Loucy (cell line): ENCODE measurements around the gene XAB2.

Experiments
- H2AFZ ChIP-seq: fragments of 200-600 bp; sonication (generic); 2 replicates; pipeline ENCODE4 v1.6.0; 2016; ENCODE audit warnings: antibody characterized with exemption, mild to moderate bottlenecking, low read length, moderate library complexity
- H3F3A ChIP-seq: fragments of 200-600 bp; 2 replicates; pipeline ENCODE4 v1.6.0; 2016; ENCODE audit warnings: antibody characterized with exemption, low read depth, mild to moderate bottlenecking
- H3K27me3 ChIP-seq: fragments of 200-600 bp; sonication (generic); 2 replicates; pipeline ENCODE4 v1.6.1; 2014; ENCODE audit warnings: low read length, mild to moderate bottlenecking; ENCODE audit not compliant: insufficient read depth, poor library complexity, severe bottlenecking
- H3K36me3 ChIP-seq: fragments of 200-600 bp; sonication (generic); 2 replicates; pipeline ENCODE4 v1.6.1; 2016; ENCODE audit warnings: low read length; ENCODE audit not compliant: insufficient read depth
- H3K4me1 ChIP-seq: fragments of 200-600 bp; sonication (generic); 2 replicates; pipeline ENCODE4 v1.5.1; 2014; ENCODE audit warnings: low read length, mild to moderate bottlenecking; ENCODE audit not compliant: insufficient read depth, poor library complexity, severe bottlenecking
- H3K4me2 ChIP-seq: fragments of 200-600 bp; sonication (generic); 2 replicates; pipeline ENCODE4 v1.6.0; 2014; ENCODE audit warnings: antibody characterized with exemption, low read length, low read depth, mild to moderate bottlenecking; ENCODE audit not compliant: poor library complexity, severe bottlenecking
- H3K4me3 ChIP-seq: fragments of 200-600 bp; sonication (generic); 2 replicates; pipeline ENCODE4 v1.5.1; 2014; ENCODE audit warnings: low read length, mild to moderate bottlenecking, mixed read lengths; ENCODE audit not compliant: poor library complexity, severe bottlenecking
- H3K79me2 ChIP-seq: fragments of 200-600 bp; sonication (generic); 2 replicates; pipeline ENCODE4 v1.6.1; 2014; ENCODE audit warnings: low read length; ENCODE audit not compliant: insufficient read depth
- H3K9ac ChIP-seq: fragments of 200-600 bp; sonication (generic); 2 replicates; pipeline ENCODE4 v1.6.0; 2014; ENCODE audit warnings: mild to moderate bottlenecking, low read depth, low read length, moderate library complexity; ENCODE audit not compliant: poor library complexity, severe bottlenecking
- H3K9me2 ChIP-seq: fragments of 200-600 bp; sonication (generic); replicated peaks from 2 replicates; pipeline ENCODE4 v1.6.1; 2016; ENCODE audit warnings: low read depth, low read length, mixed read lengths
- H3K9me3 ChIP-seq: fragments of 200-600 bp; sonication (generic); 2 replicates; pipeline ENCODE4 v1.6.1; 2014; ENCODE audit warnings: mild to moderate bottlenecking, antibody characterized with exemption, low read length, low read depth; ENCODE audit not compliant: insufficient read depth
- H4K20me1 ChIP-seq: fragments of 200-600 bp; sonication (generic); 2 replicates; pipeline ENCODE4 v1.6.0; 2014; ENCODE audit warnings: antibody characterized with exemption, low read length, mild to moderate bottlenecking; ENCODE audit not compliant: insufficient read depth, poor library complexity, severe bottlenecking
- EZH2phosphoT487 ChIP-seq: fragments of 200-600 bp; IDR thresholded peaks from 2 replicates; pipeline ENCODE4 v1.6.1; 2018; ENCODE audit warnings: antibody characterized with exemption, mild to moderate bottlenecking, moderate library complexity, borderline replicate concordance
- TF ChIP-seq, protein P1 (sequence below): fragments of 200-600 bp; sonication (generic); conservative IDR thresholded peaks from 2 replicates; pipeline ENCODE4 v1.5.1; 2014; ENCODE audit warnings: mild to moderate bottlenecking, antibody characterized with exemption, low read length

XAB2 gene

DNA sequence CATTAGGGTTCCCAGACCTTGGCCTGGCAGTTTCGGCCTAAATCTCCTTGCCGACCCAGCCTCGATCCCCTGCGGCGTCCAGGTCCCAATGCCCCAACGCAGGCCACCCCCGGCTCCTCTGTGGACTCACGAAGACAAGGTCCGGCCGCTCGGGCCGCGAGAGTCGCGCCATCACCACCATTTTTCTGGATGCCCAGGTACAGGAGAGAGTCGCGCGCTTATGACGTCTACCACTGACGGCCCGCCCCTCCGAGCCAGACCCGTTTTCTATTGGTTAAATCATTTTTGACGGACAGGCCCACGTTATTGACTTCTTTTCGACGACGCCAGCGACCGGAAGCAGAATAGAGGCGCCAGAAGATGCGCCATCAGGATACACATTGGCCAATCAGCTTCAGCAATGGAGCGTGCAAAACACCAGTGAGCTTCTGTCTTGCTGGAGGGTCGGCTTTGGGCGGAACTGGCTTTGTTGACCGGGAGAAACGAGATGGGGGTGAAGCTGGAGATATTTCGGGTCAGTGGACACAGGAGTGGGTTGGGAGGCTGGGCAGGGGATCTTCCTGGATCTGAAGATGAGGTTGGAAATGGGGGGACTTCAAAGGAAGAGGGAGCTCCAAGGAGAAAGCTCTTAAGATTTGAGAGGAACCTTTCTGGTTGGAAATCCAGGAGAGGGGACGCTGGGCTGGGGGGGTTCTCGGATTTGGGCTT lies at the start of gene XAB2, which contains the start of gene PET100:
Gene XAB2, minus strand, starts transcription at position 199 of the 708 bp plus-strand sequence. Its CDS starts 18 bp downstream, at position 181.
Gene PET100, plus strand, starts transcription at position 447 of the 708 bp plus-strand sequence. Its CDS starts 41 bp downstream, at position 488.
- no peak for TF ChIP-seq EZH2phosphoT487
- TF ChIP-seq, protein P1, sequence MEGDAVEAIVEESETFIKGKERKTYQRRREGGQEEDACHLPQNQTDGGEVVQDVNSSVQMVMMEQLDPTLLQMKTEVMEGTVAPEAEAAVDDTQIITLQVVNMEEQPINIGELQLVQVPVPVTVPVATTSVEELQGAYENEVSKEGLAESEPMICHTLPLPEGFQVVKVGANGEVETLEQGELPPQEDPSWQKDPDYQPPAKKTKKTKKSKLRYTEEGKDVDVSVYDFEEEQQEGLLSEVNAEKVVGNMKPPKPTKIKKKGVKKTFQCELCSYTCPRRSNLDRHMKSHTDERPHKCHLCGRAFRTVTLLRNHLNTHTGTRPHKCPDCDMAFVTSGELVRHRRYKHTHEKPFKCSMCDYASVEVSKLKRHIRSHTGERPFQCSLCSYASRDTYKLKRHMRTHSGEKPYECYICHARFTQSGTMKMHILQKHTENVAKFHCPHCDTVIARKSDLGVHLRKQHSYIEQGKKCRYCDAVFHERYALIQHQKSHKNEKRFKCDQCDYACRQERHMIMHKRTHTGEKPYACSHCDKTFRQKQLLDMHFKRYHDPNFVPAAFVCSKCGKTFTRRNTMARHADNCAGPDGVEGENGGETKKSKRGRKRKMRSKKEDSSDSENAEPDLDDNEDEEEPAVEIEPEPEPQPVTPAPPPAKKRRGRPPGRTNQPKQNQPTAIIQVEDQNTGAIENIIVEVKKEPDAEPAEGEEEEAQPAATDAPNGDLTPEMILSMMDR: no peak
- Histone ChIP-seq H4K20me1 (peaks cover 19% of the 10 kb centered on the region), H3F3A (no peaks in the 10 kb centered on the region), H2AFZ (peak within 1 kb of the TSS; percentile 71), H3K4me3 (peak within 1 kb of the TSS; percentile 92), H3K9me2 (no peaks in the 10 kb centered on the region), H3K9me3 (no peaks in the 10 kb centered on the region), H3K4me1 (peaks cover 9% of the 10 kb centered on the region), H3K9ac (peak within 1 kb of the TSS; percentile 92), H3K79me2 (peaks cover 62% of the 10 kb centered on the region), H3K4me2 (peak within 1 kb of the TSS; percentile 100), H3K36me3 (peaks cover 3% of the 10 kb centered on the region; the same call in 1 of the 2 replicates), H3K27me3 (no peaks in the 10 kb centered on the region)

DNA sequence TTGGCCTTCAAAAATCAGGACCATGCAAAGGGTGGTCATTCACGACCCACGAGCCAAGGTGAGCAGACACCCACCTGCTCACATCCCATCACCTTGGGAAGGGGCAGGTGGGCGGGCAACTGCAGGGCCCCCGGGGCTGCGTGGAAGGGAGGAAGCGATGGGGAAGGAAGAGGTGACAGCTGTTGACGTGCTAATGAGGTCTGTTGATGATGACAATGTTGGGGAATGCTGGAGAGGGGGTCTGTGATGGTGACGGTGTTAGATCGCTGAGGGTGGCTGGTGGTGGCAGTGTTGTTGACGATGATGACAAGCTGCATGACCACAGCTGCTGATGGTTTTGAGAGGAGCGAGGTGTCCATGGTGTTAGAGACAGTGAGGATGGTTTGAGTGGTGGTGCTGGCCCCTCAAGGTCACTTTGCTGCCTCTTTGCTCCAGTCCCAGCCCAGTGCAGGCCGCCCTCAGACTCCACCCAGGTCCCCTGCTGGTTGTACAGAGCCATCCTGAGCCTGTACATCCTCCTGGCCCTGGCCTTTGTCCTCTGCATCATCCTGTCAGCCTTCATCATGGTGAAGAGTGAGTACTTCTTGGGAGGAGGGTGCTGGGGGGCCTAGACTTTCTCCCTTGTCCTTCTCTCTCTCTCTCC lies 48.4 kb upstream of the XAB2 start:
- H3K79me2 ChIP-seq: peaks cover 20% of the 10 kb centered on the region
- H3K27me3 ChIP-seq: no peaks in the 10 kb centered on the region
- H3K4me1 ChIP-seq: peaks cover 37% of the 10 kb centered on the region
- TF ChIP-seq, protein P1: no peak
- no peak for TF ChIP-seq EZH2phosphoT487
- H4K20me1 ChIP-seq: peaks cover 16% of the 10 kb centered on the region
- H3K4me3 ChIP-seq: no peak overlapping the region
- no peak overlapping the region; the same call in 1 of the 2 replicates for H2AFZ ChIP-seq
- H3K9ac ChIP-seq: no peak overlapping the region
- H3F3A ChIP-seq: no peaks in the 10 kb centered on the region
- no peaks in the 10 kb centered on the region; the same call in 1 of the 2 replicates for H3K36me3 ChIP-seq
- H3K4me2 ChIP-seq: no peak overlapping the region
- H3K9me2 ChIP-seq: no peaks in the 10 kb centered on the region
- H3K9me3 ChIP-seq: no peaks in the 10 kb centered on the region

DNA sequence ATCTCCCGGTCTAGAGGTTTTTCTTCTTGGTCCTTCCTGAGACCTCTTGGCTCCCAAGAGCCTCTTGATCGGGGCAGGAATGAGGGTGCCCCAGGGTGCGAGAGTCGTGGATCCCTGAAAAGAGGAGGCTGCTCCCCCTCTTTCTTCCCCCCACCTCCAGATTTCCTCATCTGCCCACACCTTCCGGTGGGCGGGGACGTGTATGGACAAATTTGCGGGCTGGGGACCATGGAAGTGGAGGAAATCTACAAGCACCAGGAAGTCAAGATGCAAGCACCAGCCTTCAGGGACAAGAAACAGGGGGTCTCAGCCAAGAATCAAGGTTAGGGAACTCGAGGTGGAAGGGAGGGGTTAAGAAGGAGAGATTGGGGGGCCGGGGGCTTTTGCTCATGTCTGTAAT lies 47.5 kb upstream of the XAB2 start, which contains the start of gene MCEMP1:
Gene MCEMP1, plus strand, starts transcription at position 237 of the 400 bp plus-strand sequence. Its CDS starts 31 bp downstream, at position 268.
- no peaks in the 10 kb centered on the region for H3K9me3 ChIP-seq
- H3K9ac ChIP-seq: peak within 1 kb of the TSS; percentile 29
- H3F3A ChIP-seq: no peaks in the 10 kb centered on the region
- H3K36me3 ChIP-seq: no peaks in the 10 kb centered on the region
- no peaks in the 10 kb centered on the region for H3K9me2 ChIP-seq
- TF ChIP-seq, protein P1: no peak
- no peak for TF ChIP-seq EZH2phosphoT487
- peak within 1 kb of the TSS; percentile 46 for H3K4me2 ChIP-seq
- H3K79me2 ChIP-seq: peaks cover 11% of the 10 kb centered on the region
- peak within 1 kb of the TSS; percentile 37 for H3K4me3 ChIP-seq
- no peaks in the 10 kb centered on the region for H3K27me3 ChIP-seq
- peak within 1 kb of the TSS; percentile 26 for H2AFZ ChIP-seq
- H4K20me1 ChIP-seq: peaks cover 6% of the 10 kb centered on the region
- H3K4me1 ChIP-seq: peaks cover 37% of the 10 kb centered on the region
